Endothelial cell of hepatic sinusoid (primary cell): ENCODE data around the gene ATOX1.
"Not testable (repeated sequence)": the region's sequence is repeated elsewhere in the genome, so short reads cannot be mapped to it uniquely, and the experiment has no call there.

Experiments used
- in situ Hi-C: cut with HindIII; loops from 2 replicates; pipeline ENCODE4 v1.10.0; 2017; ENCODE audit warnings: low sequenced_read_pairs

ATOX1 gene

DNA sequence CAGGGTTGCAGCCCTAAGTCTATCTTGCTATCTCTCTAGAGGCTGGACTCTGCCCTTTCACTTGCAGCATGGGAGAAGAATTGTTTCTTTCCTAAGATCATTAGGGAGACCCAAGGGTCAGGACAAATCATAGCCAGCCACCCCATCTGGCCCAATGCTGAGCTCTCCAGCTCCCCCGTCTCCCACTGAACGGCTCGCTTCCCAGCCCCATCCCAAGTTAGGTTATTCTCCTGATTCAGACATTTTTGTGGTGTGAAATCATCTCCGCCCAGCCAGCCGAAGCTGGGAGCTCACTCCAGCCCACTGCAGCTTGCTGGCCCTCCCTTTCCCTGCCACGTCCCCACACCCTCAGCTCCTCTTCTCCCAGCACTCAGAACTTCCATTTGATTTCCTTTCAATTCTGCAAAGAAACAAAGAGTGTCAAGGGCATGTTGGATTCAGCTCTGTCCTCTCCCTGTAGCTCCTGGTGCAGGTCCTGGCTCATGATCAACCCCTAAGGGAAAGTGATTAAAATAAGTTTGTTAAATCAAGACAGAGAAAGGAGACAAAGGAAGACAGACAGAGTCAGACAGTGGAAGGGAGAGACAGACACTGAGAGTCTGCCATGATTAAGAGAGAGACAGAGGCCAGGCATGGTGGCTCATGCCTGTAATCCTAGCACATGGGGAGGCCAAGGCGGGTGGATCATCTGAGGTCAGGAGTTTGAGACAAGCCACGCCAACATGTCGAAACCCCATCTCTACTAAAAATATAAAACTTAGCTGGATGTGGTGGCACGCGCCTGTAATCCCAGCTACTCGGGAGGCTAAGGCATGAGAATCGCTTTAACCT, 59.1 kb downstream of the ATOX1 start:
- in situ Hi-C loops: no loop called here

DNA sequence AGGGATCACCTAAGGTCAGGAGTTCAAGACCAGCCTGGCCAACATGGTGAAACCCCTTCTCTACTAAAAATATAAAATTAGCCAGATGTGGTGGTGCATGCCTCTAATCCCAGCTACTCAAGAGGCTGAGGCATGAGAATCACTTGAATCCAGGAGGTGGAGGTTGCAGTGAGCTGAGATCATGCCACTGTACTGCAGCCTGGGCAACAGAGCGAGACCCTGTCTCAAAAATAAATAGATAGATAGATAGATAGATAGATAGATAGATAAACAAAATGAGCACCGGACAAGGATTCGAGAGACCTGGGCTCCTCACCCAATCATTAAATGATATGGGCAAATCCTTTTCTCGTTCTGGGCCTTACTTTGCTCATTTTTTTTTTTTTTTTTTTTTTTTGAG, 60.4 kb downstream of the ATOX1 start:
- in situ Hi-C loops: not testable (repeated sequence)

DNA sequence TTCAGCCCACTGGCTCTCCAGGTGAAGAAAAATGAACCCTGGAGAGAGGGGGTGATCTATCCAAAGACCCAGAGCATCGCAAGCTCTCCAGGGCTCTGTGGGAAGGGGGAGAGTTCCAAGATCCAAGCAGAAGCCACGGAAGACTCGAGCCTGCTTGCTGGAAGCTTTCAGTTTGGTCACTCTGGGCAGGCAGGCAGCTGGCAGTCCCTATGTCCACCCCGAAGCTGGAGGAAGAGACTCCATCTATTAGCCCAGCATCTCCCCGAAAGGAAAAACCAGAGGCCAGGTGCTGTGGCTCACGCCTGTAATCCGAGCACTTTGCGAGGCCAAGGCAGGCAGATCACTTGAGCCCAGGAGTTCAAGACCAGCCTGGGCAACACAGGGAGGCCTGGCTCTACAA, 61.0 kb downstream of the ATOX1 start:
- in situ Hi-C loops: no loop called here

DNA sequence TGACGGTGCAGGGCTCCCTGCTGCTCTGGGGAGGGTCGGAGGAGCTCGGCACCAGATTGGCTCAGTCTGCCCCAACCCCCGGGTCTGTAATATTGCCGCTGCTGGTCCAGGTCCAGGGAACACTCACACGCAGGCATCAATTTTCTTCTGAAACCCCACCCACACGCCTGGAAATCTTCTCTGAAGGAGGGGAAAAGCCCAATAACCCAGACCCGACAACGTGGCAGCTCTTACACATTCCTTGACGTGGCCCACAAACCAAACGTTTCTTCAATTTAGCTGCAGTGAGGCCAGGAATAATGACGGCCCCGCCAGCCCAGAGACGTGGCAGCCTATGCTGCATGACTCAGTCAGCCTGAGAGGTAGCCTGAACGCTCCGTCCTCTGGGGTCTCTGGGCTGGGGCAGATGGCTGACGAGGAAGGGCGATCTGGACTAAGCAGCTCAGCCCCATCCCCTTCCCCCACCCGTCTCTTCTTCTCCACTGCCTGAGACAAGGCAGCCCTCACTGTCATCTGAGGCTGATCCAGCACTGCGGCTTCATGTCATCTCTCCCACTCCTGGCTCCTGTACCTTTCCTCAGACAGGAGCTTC, 61.9 kb downstream of the ATOX1 start:
- in situ Hi-C loops: no loop called here

DNA sequence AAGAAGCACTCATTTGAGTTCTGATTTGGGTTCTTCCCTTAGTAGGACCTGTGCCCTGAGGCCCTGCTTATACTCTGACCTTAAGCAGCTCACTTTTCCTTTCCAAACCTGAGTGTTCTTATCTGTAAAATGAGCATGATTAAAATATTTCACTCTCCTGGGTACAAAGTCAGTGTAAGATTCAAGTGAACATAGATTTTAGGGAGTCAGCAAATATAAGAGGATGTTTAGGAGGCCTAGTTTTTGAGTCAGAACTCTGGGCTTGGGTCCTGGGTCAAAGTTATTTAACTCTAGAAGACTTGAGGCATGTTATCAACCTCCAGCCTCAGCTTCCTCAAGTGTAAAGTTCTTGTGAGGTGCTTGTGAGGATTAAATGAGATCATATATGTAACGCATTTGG, 63.0 kb downstream of the ATOX1 start:
- in situ Hi-C loops: no loop called here

DNA sequence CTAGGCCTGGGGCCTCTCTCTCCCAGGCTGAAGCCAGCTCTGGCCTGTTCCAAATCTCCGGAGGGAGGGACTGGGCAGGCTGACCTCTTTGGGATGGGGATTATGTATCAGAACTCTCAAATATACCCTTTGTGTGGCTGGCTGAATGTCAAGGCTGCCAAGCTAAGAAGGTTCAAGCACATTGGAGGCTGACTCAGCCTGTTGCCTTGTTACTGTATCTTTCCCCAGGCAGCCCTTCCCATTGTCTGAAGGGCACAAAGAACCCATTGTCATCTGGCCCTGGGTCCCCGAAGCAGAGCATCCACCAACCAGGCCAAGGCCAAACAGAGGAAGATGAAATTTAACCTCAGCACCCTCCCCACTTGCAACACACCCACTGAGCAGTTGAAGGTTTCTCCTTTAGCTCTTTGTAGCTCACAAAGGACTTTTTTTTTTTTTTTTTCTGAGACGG, 64.4 kb downstream of the ATOX1 start:
- in situ Hi-C loops: no loop called here
